ENCODE results near the gene TFR2. TPM values are rescaled to one million over a fixed set of nuclear protein-coding genes. Genes with fewer than 3 reads are reported as not detected.

TFR2 gene
- total and polyA plus RNA-seq, 2 donors (not counting 1 experiment from before 2014, with no cell fraction given): 0.16 TPM; not detected in 1

GRCh38 chr7:100580466-100581283 is 60.7 kb downstream of the TFR2 start:
- H3K27ac ChIP-seq (ENCODE audit: insufficient read depth, low read length): no peak overlapping the region
- no peak for TF ChIP-seq EZH2 (IDR thresholded peaks at IDR 0.05; ENCODE audit: low read length, missing control alignments)
- TF ChIP-seq CTCF (conservative IDR thresholded peaks at IDR 0.05 in 1 of 2, IDR thresholded peaks at IDR 0.05 in 1 of 2; ENCODE audit: low read depth in 1 of 2, low read length in 2 of 2): no peak
- no peak for DNase-seq (ENCODE audit: low read depth in 2 of 2)
- peaks cover 9% of the 10 kb centered on the region for H3K4me1 ChIP-seq (ENCODE audit: control insufficient read depth, extremely low read depth, insufficient read depth, low read length)
- no peaks in the 10 kb centered on the region for H3K9me3 ChIP-seq (ENCODE audit: control insufficient read depth, insufficient read depth, low read depth, low read length)
- H3K27me3 ChIP-seq (ENCODE audit: control insufficient read depth, insufficient read depth, low read length): no peaks in the 10 kb centered on the region
- H3K36me3 ChIP-seq (ENCODE audit: control insufficient read depth, insufficient read depth, low read length): peaks cover 44% of the 10 kb centered on the region
- peaks cover 43% of the 10 kb centered on the region for H3K79me2 ChIP-seq (ENCODE audit: control insufficient read depth, insufficient read depth, low read length)
- H3K9ac ChIP-seq (ENCODE audit: insufficient read depth, low read length): no peak overlapping the region
- no peak overlapping the region for H3K4me2 ChIP-seq (ENCODE audit: extremely low read depth, insufficient read depth, low read length)
- H4K20me1 ChIP-seq (ENCODE audit: control insufficient read depth, extremely low read depth, insufficient read depth, low read length): no peaks in the 10 kb centered on the region
- no peak overlapping the region for H3K4me3 ChIP-seq (replicated peaks in 1 of 4; ENCODE audit: control extremely low read depth in 1 of 4, insufficient read depth in 1 of 4, low read depth in 3 of 4, low read length in 4 of 4)
- no peak overlapping the region for H2AFZ ChIP-seq (ENCODE audit: low read length)

- no peak overlapping the region for H2AFZ ChIP-seq (ENCODE audit: low read length)
- H3K79me2 ChIP-seq (ENCODE audit: control insufficient read depth, insufficient read depth, low read length): peaks cover 24% of the 10 kb centered on the region
- DNase-seq (ENCODE audit: low read depth in 2 of 2): no peak
- peaks cover 2% of the 10 kb centered on the region for H3K4me1 ChIP-seq (ENCODE audit: control insufficient read depth, extremely low read depth, insufficient read depth, low read length)
- no peak overlapping the region for H3K4me3 ChIP-seq (replicated peaks in 1 of 4; ENCODE audit: control extremely low read depth in 1 of 4, insufficient read depth in 1 of 4, low read depth in 3 of 4, low read length in 4 of 4)
- no peak overlapping the region for H3K27ac ChIP-seq (ENCODE audit: insufficient read depth, low read length)
- TF ChIP-seq EZH2 (IDR thresholded peaks at IDR 0.05; ENCODE audit: low read length, missing control alignments): no peak
- no peak for TF ChIP-seq CTCF (conservative IDR thresholded peaks at IDR 0.05 in 1 of 2, IDR thresholded peaks at IDR 0.05 in 1 of 2; ENCODE audit: low read depth in 1 of 2, low read length in 2 of 2)
- H3K9ac ChIP-seq (ENCODE audit: insufficient read depth, low read length): no peak overlapping the region
- H3K27me3 ChIP-seq (ENCODE audit: control insufficient read depth, insufficient read depth, low read length): no peaks in the 10 kb centered on the region
- H3K4me2 ChIP-seq (ENCODE audit: extremely low read depth, insufficient read depth, low read length): no peak overlapping the region
- H4K20me1 ChIP-seq (ENCODE audit: control insufficient read depth, extremely low read depth, insufficient read depth, low read length): no peaks in the 10 kb centered on the region
- no peaks in the 10 kb centered on the region for H3K9me3 ChIP-seq (ENCODE audit: control insufficient read depth, insufficient read depth, low read depth, low read length)
- H3K36me3 ChIP-seq (ENCODE audit: control insufficient read depth, insufficient read depth, low read length): peaks cover 55% of the 10 kb centered on the region
Measured at GRCh38 chr7:100578246-100579183, 62.8 kb downstream of the TFR2 start.

- no peak overlapping the region for H3K27ac ChIP-seq (ENCODE audit: insufficient read depth, low read length)
- no peaks in the 10 kb centered on the region for H3K4me1 ChIP-seq (ENCODE audit: control insufficient read depth, extremely low read depth, insufficient read depth, low read length)
- no peak for DNase-seq (ENCODE audit: low read depth in 2 of 2)
- peaks cover 18% of the 10 kb centered on the region for H3K79me2 ChIP-seq (ENCODE audit: control insufficient read depth, insufficient read depth, low read length)
- no peak overlapping the region for H3K4me3 ChIP-seq (replicated peaks in 1 of 4; ENCODE audit: control extremely low read depth in 1 of 4, insufficient read depth in 1 of 4, low read depth in 3 of 4, low read length in 4 of 4)
- no peaks in the 10 kb centered on the region for H4K20me1 ChIP-seq (ENCODE audit: control insufficient read depth, extremely low read depth, insufficient read depth, low read length)
- no peaks in the 10 kb centered on the region for H3K9me3 ChIP-seq (ENCODE audit: control insufficient read depth, insufficient read depth, low read depth, low read length)
- no peak overlapping the region for H3K4me2 ChIP-seq (ENCODE audit: extremely low read depth, insufficient read depth, low read length)
- H3K36me3 ChIP-seq (ENCODE audit: control insufficient read depth, insufficient read depth, low read length): peaks cover 55% of the 10 kb centered on the region
- H2AFZ ChIP-seq (ENCODE audit: low read length): no peak overlapping the region
- no peak overlapping the region for H3K9ac ChIP-seq (ENCODE audit: insufficient read depth, low read length)
- no peaks in the 10 kb centered on the region for H3K27me3 ChIP-seq (ENCODE audit: control insufficient read depth, insufficient read depth, low read length)
- TF ChIP-seq EZH2 (IDR thresholded peaks at IDR 0.05; ENCODE audit: low read length, missing control alignments) (no peak), CTCF (conservative IDR thresholded peaks at IDR 0.05 in 1 of 2, IDR thresholded peaks at IDR 0.05 in 1 of 2; ENCODE audit: low read depth in 1 of 2, low read length in 2 of 2) (no peak)
Measured at GRCh38 chr7:100577507-100577906, 63.8 kb downstream of the TFR2 start.

All from fibroblast of lung (primary cell).